ENCODE measurements around the gene PIK3CA.

GRCh38 chr3:179269152-179269707 is 121.1 kb downstream of the PIK3CA start:
- TF ChIP-seq CTCF (IDR thresholded peaks at IDR 0.05), result no peak
- TF ChIP-seq POLR2A (IDR thresholded peaks at IDR 0.05), result no peak
